Measurements from ENCODE around the gene CASP6.

Gene CASP6

GRCh38 chr4:109640644-109641043 lies 62.6 kb downstream of the CASP6 start:
- TF ChIP-seq CTCF (IDR thresholded peaks at IDR 0.05; ENCODE audit: borderline replicate concordance, insufficient read depth, low read depth, low read length) = no peak
- H3K4me3 ChIP-seq (ENCODE audit: low read depth, low read length) = no peak overlapping the region
